Spleen (tissue), 7 donors: ENCODE measurements around the gene TSC22D2.

Experiments used
- POLR2A ChIP-seq, 3 donors: fragments of 450-650 bp; IDR thresholded peaks; one replicate each; pipeline ENCODE4 v1.5.1; 2017; ENCODE audit warnings: antibody characterized with exemption in 3 of 3, mild to moderate bottlenecking in 1 of 3
- POLR2AphosphoS5 ChIP-seq, 3 donors: sonication (generic); formaldehyde crosslinking; IDR thresholded peaks; one replicate each; pipeline ENCODE4 v1.5.1; 2017; ENCODE audit warnings: antibody characterized with exemption in 3 of 3
- TF ChIP-seq, protein P1 (sequence below), 11 experiments: fragments of 200-600 bp in 7 of 11; fragments of 450-650 bp in 4 of 11; sonication (generic) in 4 of 11; IDR thresholded peaks in 8 of 11; conservative IDR thresholded peaks in 3 of 11; 1 replicate in 7 of 11; 2 replicates in 4 of 11; pipeline versions ENCODE4 v1.4.0 to v1.8.0; 2016 to 2021; ENCODE audit warnings: antibody characterized with exemption in 11 of 11, inconsistent platforms in 4 of 11, mild to moderate bottlenecking in 1 of 11
- donor health status: DM: no; HTN: no; CAD: no; lungs with moderate emphysema.
- donor health status: DM: no; HTN: no; CAD: no.
- donor health status: DM: no; HTN: no; CAD: no.

GRCh38 chr3:150509780-150510179 lies 101.7 kb downstream of the TSC22D2 start:
- TF ChIP-seq POLR2A (IDR thresholded peaks at IDR 0.05) (no peak), POLR2AphosphoS5 (IDR thresholded peaks at IDR 0.05) (no peak)
- TF ChIP-seq, protein P1, sequence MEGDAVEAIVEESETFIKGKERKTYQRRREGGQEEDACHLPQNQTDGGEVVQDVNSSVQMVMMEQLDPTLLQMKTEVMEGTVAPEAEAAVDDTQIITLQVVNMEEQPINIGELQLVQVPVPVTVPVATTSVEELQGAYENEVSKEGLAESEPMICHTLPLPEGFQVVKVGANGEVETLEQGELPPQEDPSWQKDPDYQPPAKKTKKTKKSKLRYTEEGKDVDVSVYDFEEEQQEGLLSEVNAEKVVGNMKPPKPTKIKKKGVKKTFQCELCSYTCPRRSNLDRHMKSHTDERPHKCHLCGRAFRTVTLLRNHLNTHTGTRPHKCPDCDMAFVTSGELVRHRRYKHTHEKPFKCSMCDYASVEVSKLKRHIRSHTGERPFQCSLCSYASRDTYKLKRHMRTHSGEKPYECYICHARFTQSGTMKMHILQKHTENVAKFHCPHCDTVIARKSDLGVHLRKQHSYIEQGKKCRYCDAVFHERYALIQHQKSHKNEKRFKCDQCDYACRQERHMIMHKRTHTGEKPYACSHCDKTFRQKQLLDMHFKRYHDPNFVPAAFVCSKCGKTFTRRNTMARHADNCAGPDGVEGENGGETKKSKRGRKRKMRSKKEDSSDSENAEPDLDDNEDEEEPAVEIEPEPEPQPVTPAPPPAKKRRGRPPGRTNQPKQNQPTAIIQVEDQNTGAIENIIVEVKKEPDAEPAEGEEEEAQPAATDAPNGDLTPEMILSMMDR (IDR thresholded peaks at IDR 0.05 in 8 of 11, conservative IDR thresholded peaks at IDR 0.05 in 3 of 11) = no peak
